A673 (cell line): ENCODE measurements around the gene SLC9A8. TPM values are rescaled to one million over a fixed set of nuclear protein-coding genes. Genes with fewer than 3 reads are reported as not detected.

Experiments
- BruUV-seq: library from RNA; stranded (reverse); fragments of 400-500 nt; replicated peaks from 2 replicates; lab custom pipeline; 2021; lab: Mats Ljungman, UMichigan
- CTCF ChIA-PET: fragments of 300-600 bp; sonication (Branson Sonifier 250); formaldehyde crosslinking; loops from one replicate; lab custom pipeline; 2022; ENCODE audit warnings: antibody characterized with exemption; lab: Charles Lee
- POLR2A ChIA-PET: fragments of 300-600 bp; sonication (Branson Sonifier 250); formaldehyde crosslinking; loops from one replicate; lab custom pipeline; 2022; ENCODE audit warnings: antibody characterized with exemption; ENCODE audit not compliant: low non-redundant PET; lab: Charles Lee
- DNase-seq: peaks from one replicate; pipeline ENCODE4 v3.0.0-alpha.2; 2015; ENCODE audit warnings: low spot score
- H3K27ac ChIP-seq: fragments of 200-600 bp; sonication (generic); 2 replicates; pipeline ENCODE4 v1.5.1; 2016; ENCODE audit warnings: mixed run types, low read depth, mild to moderate bottlenecking, mixed read lengths, antibody characterized with exemption, low read length; ENCODE audit not compliant: poor library complexity, severe bottlenecking
- H3K27me3 ChIP-seq: fragments of 200-600 bp; sonication (generic); replicated peaks from 2 replicates; pipeline ENCODE4 v1.6.1; 2017; ENCODE audit warnings: mixed run types, low read depth, mild to moderate bottlenecking, mixed read lengths, antibody characterized with exemption, low read length; ENCODE audit not compliant: insufficient read depth, poor library complexity
- H3K36me3 ChIP-seq: fragments of 200-600 bp; sonication (generic); 2 replicates; pipeline ENCODE4 v1.6.1; 2016; ENCODE audit warnings: mixed run types, mild to moderate bottlenecking, mixed read lengths, antibody characterized with exemption, low read length; ENCODE audit not compliant: insufficient read depth, poor library complexity, severe bottlenecking
- H3K4me1 ChIP-seq: fragments of 200-600 bp; sonication (generic); 2 replicates; pipeline ENCODE4 v1.6.1; 2017; ENCODE audit warnings: mixed run types, mild to moderate bottlenecking, mixed read lengths, antibody characterized with exemption, low read length; ENCODE audit not compliant: insufficient read depth, poor library complexity, severe bottlenecking
- H3K4me3 ChIP-seq: fragments of 200-600 bp; sonication (generic); 2 replicates; pipeline ENCODE4 v1.5.1; 2016; ENCODE audit warnings: low read depth, mixed run types, mild to moderate bottlenecking, mixed read lengths, low read length; ENCODE audit not compliant: poor library complexity, severe bottlenecking
- H3K9me3 ChIP-seq: fragments of 200-600 bp; sonication (generic); 2 replicates; pipeline ENCODE4 v1.6.1; 2016; ENCODE audit warnings: mixed run types, low read depth, mild to moderate bottlenecking, mixed read lengths, antibody characterized with exemption, low read length; ENCODE audit not compliant: poor library complexity, severe bottlenecking
- EZH2 ChIP-seq: fragments of 200-600 bp; sonication (generic); IDR thresholded peaks from 2 replicates; pipeline ENCODE4 v1.6.1; 2017; ENCODE audit warnings: borderline replicate concordance, low read depth, mild to moderate bottlenecking, mixed read lengths, antibody characterized with exemption, low read length; ENCODE audit not compliant: poor library complexity, severe bottlenecking
- intact Hi-C: fragments of 100-400 bp; cut with micrococcal nuclease; formaldehyde crosslinking; loops from one replicate; pipeline ENCODE4 v1.10.0; 2022; ENCODE audit not compliant: unreplicated experiment
- total RNA-seq: library from RNA; stranded (reverse); gene quantifications from 2 replicates; pipeline ENCODE4 v1.2.3, GENCODE V29; 2021
- TF ChIP-seq, protein P1 (sequence below): fragments of 300-800, 200-600 bp; sonication (generic); conservative IDR thresholded peaks from 2 replicates; pipeline ENCODE4 v1.5.1; 2017; ENCODE audit warnings: low read depth, mild to moderate bottlenecking, antibody characterized with exemption, low read length, moderate library complexity, mixed read lengths

Gene SLC9A8
- total RNA-seq, 1 experiment from 2014 or later: 9.8 TPM

DNA sequence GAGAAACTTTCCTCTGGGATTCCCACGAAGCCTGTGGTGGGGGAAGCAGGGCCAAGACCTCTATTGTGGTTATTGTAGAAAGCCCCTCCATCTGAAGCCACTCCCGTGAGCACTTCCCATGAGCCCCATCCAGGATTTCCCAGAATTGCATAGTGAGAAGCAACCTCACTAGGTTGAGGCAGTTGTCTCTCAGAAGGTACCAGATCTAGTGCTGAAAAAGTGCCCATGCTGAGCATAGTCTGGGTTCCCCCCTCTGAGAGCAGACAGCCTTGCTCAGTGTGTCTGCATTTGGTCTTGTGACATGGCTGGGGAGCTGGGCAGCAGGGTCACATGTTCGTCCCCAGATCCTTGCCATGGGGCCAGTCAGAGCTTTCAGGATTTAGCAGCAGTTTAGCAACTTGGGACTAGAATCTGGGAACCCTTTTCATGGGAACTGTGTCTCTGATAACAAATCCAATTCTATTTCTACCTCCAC is 38.6 kb downstream of the SLC9A8 start:
- intact Hi-C loops: loop anchor here (10.0 kb wide), 1 partner anchor 506 kb away; no protein-coding TSS in a partner anchor
- no peak for DNase-seq
- Histone ChIP-seq H3K9me3 (no peaks in the 10 kb centered on the region), H3K36me3 (no peaks in the 10 kb centered on the region), H3K4me1 (peaks cover 6% of the 10 kb centered on the region), H3K27me3 (no peaks in the 10 kb centered on the region), H3K27ac (no peak overlapping the region), H3K4me3 (no peak overlapping the region)
- CTCF ChIA-PET: no interaction called here
- POLR2A ChIA-PET: no interaction called here
- no TSS peak for BruUV-seq
- TF ChIP-seq, protein P1, sequence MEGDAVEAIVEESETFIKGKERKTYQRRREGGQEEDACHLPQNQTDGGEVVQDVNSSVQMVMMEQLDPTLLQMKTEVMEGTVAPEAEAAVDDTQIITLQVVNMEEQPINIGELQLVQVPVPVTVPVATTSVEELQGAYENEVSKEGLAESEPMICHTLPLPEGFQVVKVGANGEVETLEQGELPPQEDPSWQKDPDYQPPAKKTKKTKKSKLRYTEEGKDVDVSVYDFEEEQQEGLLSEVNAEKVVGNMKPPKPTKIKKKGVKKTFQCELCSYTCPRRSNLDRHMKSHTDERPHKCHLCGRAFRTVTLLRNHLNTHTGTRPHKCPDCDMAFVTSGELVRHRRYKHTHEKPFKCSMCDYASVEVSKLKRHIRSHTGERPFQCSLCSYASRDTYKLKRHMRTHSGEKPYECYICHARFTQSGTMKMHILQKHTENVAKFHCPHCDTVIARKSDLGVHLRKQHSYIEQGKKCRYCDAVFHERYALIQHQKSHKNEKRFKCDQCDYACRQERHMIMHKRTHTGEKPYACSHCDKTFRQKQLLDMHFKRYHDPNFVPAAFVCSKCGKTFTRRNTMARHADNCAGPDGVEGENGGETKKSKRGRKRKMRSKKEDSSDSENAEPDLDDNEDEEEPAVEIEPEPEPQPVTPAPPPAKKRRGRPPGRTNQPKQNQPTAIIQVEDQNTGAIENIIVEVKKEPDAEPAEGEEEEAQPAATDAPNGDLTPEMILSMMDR: no peak
- TF ChIP-seq EZH2: no peak

DNA sequence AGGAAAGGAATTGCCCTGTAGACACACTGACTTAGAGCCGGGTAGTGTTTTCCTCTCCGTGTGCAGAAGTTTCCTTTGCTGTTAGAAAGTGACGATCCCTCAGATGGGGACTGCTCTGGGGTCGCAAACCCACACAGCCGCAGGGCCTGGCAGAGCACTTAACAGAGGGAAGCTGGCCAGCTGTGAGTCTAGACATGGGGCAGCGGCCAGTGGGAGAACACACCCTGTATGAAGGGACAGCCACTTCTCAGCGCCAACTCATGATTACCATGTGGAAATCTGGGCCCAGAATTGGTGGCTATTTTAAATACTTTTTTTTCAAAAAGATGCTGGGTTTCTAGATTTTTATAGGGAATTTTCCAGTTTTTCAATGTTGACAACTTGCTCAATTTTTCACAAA is 39.4 kb downstream of the SLC9A8 start:
- TF ChIP-seq EZH2: no peak
- TF ChIP-seq, protein P1: no peak
- no peaks in the 10 kb centered on the region for H3K36me3 ChIP-seq
- no peaks in the 10 kb centered on the region for H3K27me3 ChIP-seq
- peaks cover 6% of the 10 kb centered on the region for H3K4me1 ChIP-seq
- H3K4me3 ChIP-seq: no peak overlapping the region
- no TSS peak for BruUV-seq
- H3K27ac ChIP-seq: no peak overlapping the region
- ChIA-PET POLR2A (no interaction called here), CTCF (no interaction called here)
- intact Hi-C loops: loop anchor here (10.0 kb wide), 1 partner anchor 507 kb away; no protein-coding TSS in a partner anchor
- DNase-seq: no peak
- H3K9me3 ChIP-seq: no peaks in the 10 kb centered on the region

DNA sequence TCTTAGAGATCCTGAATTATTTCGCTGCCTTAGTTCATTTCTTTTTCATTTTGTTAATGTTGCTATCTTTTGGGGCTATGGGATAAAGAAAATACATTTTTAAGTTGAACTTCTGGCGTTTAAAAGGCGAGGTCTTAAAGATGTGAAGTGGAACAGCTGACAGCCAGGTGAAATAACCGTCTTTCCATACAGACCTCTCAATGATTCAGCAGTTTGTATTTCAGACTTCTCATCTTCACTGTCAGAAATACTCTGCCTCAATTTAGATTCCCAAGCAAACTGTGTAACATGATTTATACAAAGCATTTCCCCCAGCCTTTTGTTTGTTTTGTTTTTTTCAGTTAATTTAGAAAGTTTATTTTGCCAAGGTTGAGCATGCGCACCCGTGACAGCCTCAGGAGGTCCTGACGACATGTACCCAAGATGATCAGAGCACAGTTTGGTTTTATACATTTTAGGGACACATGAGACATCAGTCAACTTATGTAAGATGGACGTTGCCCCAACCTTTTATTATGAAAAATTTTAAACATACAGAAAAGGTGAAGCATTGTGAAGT is 40.0 kb downstream of the SLC9A8 start:
- H3K27ac ChIP-seq: no peak overlapping the region
- H3K9me3 ChIP-seq: no peaks in the 10 kb centered on the region
- POLR2A ChIA-PET: no interaction called here
- H3K27me3 ChIP-seq: no peaks in the 10 kb centered on the region
- no peak for DNase-seq
- BruUV-seq: no TSS peak
- H3K4me1 ChIP-seq: peaks cover 6% of the 10 kb centered on the region
- TF ChIP-seq, protein P1: no peak
- TF ChIP-seq EZH2: no peak
- H3K36me3 ChIP-seq: no peaks in the 10 kb centered on the region
- H3K4me3 ChIP-seq: no peak overlapping the region
- intact Hi-C loops: loop anchor here (10.0 kb wide), 1 partner anchor 508 kb away; no protein-coding TSS in a partner anchor
- CTCF ChIA-PET: no interaction called here
